Lower leg skin (tissue), 3 donors: ENCODE measurements around the gene PTPRCAP.

Source experiments
- POLR2A ChIP-seq, 2 donors: fragments of 450-650 bp; IDR thresholded peaks; one replicate each; pipeline ENCODE4 v1.6.1; 2016 to 2017; ENCODE audit warnings: antibody characterized with exemption in 2 of 2, mild to moderate bottlenecking in 1 of 2, moderate library complexity in 1 of 2
- TF ChIP-seq, protein P1 (sequence below), 3 donors: fragments of 450-650 bp; IDR thresholded peaks; one replicate each; pipeline ENCODE4 v1.5.1; 2016; ENCODE audit warnings: antibody characterized with exemption in 3 of 3, mild to moderate bottlenecking in 3 of 3, moderate library complexity in 2 of 3

DNA sequence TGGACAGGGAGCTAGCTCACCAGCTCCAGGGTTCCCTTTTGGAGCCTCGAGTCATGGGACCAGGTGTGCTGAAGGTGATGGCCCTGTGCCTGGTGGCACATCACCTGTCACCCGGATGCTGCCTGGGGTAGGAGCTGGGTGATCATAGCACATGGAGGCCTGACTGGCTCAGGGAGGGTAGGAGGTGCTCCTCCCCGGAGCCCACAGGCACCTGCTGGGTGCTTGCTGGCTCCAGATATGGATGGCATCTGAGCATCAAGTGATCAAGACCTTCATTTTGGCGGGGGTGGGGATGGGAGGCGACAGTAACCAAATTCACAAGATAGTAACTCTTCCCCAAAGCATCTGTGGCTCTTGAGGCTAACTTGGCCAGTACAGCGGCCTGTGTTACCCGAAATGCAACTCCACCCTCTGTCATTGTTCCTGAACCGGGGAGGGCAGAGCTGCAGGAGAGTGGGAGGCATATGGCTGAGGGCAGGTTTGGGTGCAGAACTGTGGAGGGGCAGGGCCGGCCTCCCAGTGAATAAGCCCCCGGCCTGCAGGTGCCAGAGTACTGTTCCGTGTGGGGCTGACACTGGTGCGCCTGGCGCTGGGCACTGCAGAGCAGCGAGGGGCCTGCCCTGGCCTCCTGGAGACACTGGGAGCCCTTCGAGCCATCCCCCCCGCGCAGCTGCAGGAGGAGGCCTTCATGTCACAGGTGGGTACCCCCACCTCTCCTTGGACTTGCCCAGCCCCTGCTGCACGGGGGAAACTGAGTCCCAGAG is 28.9 kb downstream of the PTPRCAP start:
- TF ChIP-seq, protein P1, sequence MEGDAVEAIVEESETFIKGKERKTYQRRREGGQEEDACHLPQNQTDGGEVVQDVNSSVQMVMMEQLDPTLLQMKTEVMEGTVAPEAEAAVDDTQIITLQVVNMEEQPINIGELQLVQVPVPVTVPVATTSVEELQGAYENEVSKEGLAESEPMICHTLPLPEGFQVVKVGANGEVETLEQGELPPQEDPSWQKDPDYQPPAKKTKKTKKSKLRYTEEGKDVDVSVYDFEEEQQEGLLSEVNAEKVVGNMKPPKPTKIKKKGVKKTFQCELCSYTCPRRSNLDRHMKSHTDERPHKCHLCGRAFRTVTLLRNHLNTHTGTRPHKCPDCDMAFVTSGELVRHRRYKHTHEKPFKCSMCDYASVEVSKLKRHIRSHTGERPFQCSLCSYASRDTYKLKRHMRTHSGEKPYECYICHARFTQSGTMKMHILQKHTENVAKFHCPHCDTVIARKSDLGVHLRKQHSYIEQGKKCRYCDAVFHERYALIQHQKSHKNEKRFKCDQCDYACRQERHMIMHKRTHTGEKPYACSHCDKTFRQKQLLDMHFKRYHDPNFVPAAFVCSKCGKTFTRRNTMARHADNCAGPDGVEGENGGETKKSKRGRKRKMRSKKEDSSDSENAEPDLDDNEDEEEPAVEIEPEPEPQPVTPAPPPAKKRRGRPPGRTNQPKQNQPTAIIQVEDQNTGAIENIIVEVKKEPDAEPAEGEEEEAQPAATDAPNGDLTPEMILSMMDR (IDR thresholded peaks at IDR 0.05) = no peak
- no peak for TF ChIP-seq POLR2A (IDR thresholded peaks at IDR 0.05)
